Measurements from ENCODE around the gene BBS12.

- TF ChIP-seq CTCF (IDR thresholded peaks at IDR 0.05): no peak
- no peak for TF ChIP-seq POLR2AphosphoS5 (IDR thresholded peaks at IDR 0.05)
Observed at GRCh38 chr4:122787940-122788339, 55.4 kb downstream of the BBS12 start.

Measured in prostate gland (tissue), 2 donors.